BLaER1 treated with 17β-estradiol and CSF1 and Interleukin-3, amounts not matched to agents 10 nM and 100 nM (cell line): ENCODE data around the gene BHLHE41.

ENCODE experiments used
- H3K27ac ChIP-seq, 11 experiments: shearing (Covaris generic); formaldehyde crosslinking; 2 replicates each; pipeline ENCODE4 v1.8.1; 2022
- H3K27me3 ChIP-seq, 11 experiments: shearing (Covaris generic); formaldehyde crosslinking; 2 replicates each; pipeline ENCODE4 v1.8.1; 2022
- H3K36me3 ChIP-seq, 11 experiments: shearing (Covaris generic); formaldehyde crosslinking; 2 replicates each; pipeline ENCODE4 v1.8.1; 2022
- H3K4me1 ChIP-seq, 10 experiments: shearing (Covaris generic); formaldehyde crosslinking; 2 replicates each; pipeline ENCODE4 v1.8.1; 2022
- H3K4me2 ChIP-seq, 11 experiments: shearing (Covaris generic); formaldehyde crosslinking; 2 replicates each; pipeline ENCODE4 v1.8.1; 2022
- H3K4me3 ChIP-seq, 10 experiments: shearing (Covaris generic); formaldehyde crosslinking; 2 replicates each; pipeline ENCODE4 v1.8.1; 2022
- H3K9ac ChIP-seq, 11 experiments: shearing (Covaris generic); formaldehyde crosslinking; 2 replicates each; pipeline ENCODE4 v1.8.1; 2022
- H3K9me3 ChIP-seq, 11 experiments: shearing (Covaris generic); formaldehyde crosslinking; replicated peaks in 1 of 11; 2 replicates each; pipeline ENCODE4 v1.8.1; 2022
- H4K20me1 ChIP-seq, 11 experiments: shearing (Covaris generic); formaldehyde crosslinking; 2 replicates each; pipeline ENCODE4 v1.8.1; 2022
- Cebpa-rat ChIP-seq, 11 experiments: shearing (Covaris generic); IDR thresholded peaks; 2 replicates each; pipeline ENCODE4 v1.8.1; 2022

The BHLHE41 gene

GRCh38 chr12:26112703-26113147 is 12.1 kb downstream of the BHLHE41 start:
- H3K4me2 ChIP-seq = peak overlapping the region in 8 of 11 experiments; percentile 85 to 95 (median 91); a peak in 12 of 22 replicates
- no peaks in the 10 kb centered on the region for H4K20me1 ChIP-seq
- H3K27ac ChIP-seq = no peak overlapping the region
- no peak for TF ChIP-seq Cebpa-rat (IDR thresholded peaks at IDR 0.05)
- no peak overlapping the region for H3K9ac ChIP-seq
- peaks cover 0 to 51% (median 50%) of the 10 kb centered on the region in 11 experiments; a peak in 18 of 22 replicates for H3K27me3 ChIP-seq
- no peak overlapping the region for H3K4me3 ChIP-seq
- peaks cover 10 to 24% (median 12%) of the 10 kb centered on the region in 10 experiments for H3K4me1 ChIP-seq
- H3K9me3 ChIP-seq = no peaks in the 10 kb centered on the region
- H3K36me3 ChIP-seq = no peaks in the 10 kb centered on the region

GRCh38 chr12:26112232-26112631 is 12.6 kb downstream of the BHLHE41 start:
- Histone ChIP-seq H4K20me1 (no peaks in the 10 kb centered on the region), H3K4me3 (no peak overlapping the region), H3K27ac (no peak overlapping the region), H3K27me3 (peaks cover 0 to 46% (median 45%) of the 10 kb centered on the region in 11 experiments; a peak in 18 of 22 replicates), H3K36me3 (no peaks in the 10 kb centered on the region), H3K9ac (no peak overlapping the region), H3K9me3 (no peaks in the 10 kb centered on the region), H3K4me1 (peaks cover 10 to 22% (median 12%) of the 10 kb centered on the region in 10 experiments), H3K4me2 (no peak overlapping the region)
- TF ChIP-seq Cebpa-rat (IDR thresholded peaks at IDR 0.05) = no peak

GRCh38 chr12:26109343-26109881 is 15.4 kb downstream of the BHLHE41 start:
- H3K36me3 ChIP-seq = no peaks in the 10 kb centered on the region
- H3K9me3 ChIP-seq = no peaks in the 10 kb centered on the region
- H3K27me3 ChIP-seq = peaks cover 0 to 22% (median 18%) of the 10 kb centered on the region in 11 experiments; a peak in 15 of 22 replicates
- no peaks in the 10 kb centered on the region for H4K20me1 ChIP-seq
- no peak overlapping the region for H3K4me3 ChIP-seq
- no peak overlapping the region for H3K4me2 ChIP-seq
- TF ChIP-seq Cebpa-rat (IDR thresholded peaks at IDR 0.05) = no peak
- no peak overlapping the region for H3K9ac ChIP-seq
- peaks cover 8 to 13% (median 10%) of the 10 kb centered on the region in 10 experiments for H3K4me1 ChIP-seq
- H3K27ac ChIP-seq = no peak overlapping the region

GRCh38 chr12:26108915-26109314 is 15.9 kb downstream of the BHLHE41 start:
- Histone ChIP-seq H3K27ac (no peak overlapping the region), H3K4me2 (no peak overlapping the region), H4K20me1 (no peaks in the 10 kb centered on the region), H3K36me3 (no peaks in the 10 kb centered on the region), H3K4me1 (peaks cover 7 to 11% (median 9%) of the 10 kb centered on the region in 10 experiments), H3K4me3 (no peak overlapping the region), H3K9ac (no peak overlapping the region), H3K27me3 (peaks cover 0 to 17% (median 14%) of the 10 kb centered on the region in 11 experiments; a peak in 15 of 22 replicates), H3K9me3 (no peaks in the 10 kb centered on the region)
- TF ChIP-seq Cebpa-rat (IDR thresholded peaks at IDR 0.05) = no peak

GRCh38 chr12:26106347-26106746 is 18.5 kb downstream of the BHLHE41 start:
- Histone ChIP-seq H3K4me1 (no peaks in the 10 kb centered on the region), H3K9me3 (no peaks in the 10 kb centered on the region), H3K27ac (no peak overlapping the region), H3K27me3 (no peaks in the 10 kb centered on the region), H3K4me3 (no peak overlapping the region), H4K20me1 (no peaks in the 10 kb centered on the region), H3K9ac (no peak overlapping the region), H3K4me2 (no peak overlapping the region), H3K36me3 (no peaks in the 10 kb centered on the region)
- TF ChIP-seq Cebpa-rat (IDR thresholded peaks at IDR 0.05) = no peak

GRCh38 chr12:26102953-26103352 is 21.9 kb downstream of the BHLHE41 start:
- TF ChIP-seq Cebpa-rat (IDR thresholded peaks at IDR 0.05) = no peak
- H3K4me1 ChIP-seq = no peaks in the 10 kb centered on the region
- H3K9ac ChIP-seq = no peak overlapping the region
- H3K36me3 ChIP-seq = no peaks in the 10 kb centered on the region
- no peak overlapping the region for H3K4me2 ChIP-seq
- no peaks in the 10 kb centered on the region for H4K20me1 ChIP-seq
- H3K27me3 ChIP-seq = no peaks in the 10 kb centered on the region
- H3K27ac ChIP-seq = no peak overlapping the region
- no peaks in the 10 kb centered on the region for H3K9me3 ChIP-seq
- no peak overlapping the region for H3K4me3 ChIP-seq

- no peaks in the 10 kb centered on the region for H3K27me3 ChIP-seq
- H4K20me1 ChIP-seq = no peaks in the 10 kb centered on the region
- H3K4me1 ChIP-seq = no peaks in the 10 kb centered on the region
- H3K9me3 ChIP-seq = no peaks in the 10 kb centered on the region
- H3K27ac ChIP-seq = no peak overlapping the region
- H3K4me3 ChIP-seq = no peak overlapping the region
- no peaks in the 10 kb centered on the region for H3K36me3 ChIP-seq
- H3K9ac ChIP-seq = no peak overlapping the region
- H3K4me2 ChIP-seq = no peak overlapping the region
- no peak for TF ChIP-seq Cebpa-rat (IDR thresholded peaks at IDR 0.05)
Measured at GRCh38 chr12:26101763-26102162, 23.1 kb downstream of the BHLHE41 start.

- H3K9ac ChIP-seq = no peak overlapping the region
- H3K4me1 ChIP-seq = no peaks in the 10 kb centered on the region
- no peaks in the 10 kb centered on the region for H3K36me3 ChIP-seq
- no peak overlapping the region for H3K27ac ChIP-seq
- H3K4me2 ChIP-seq = no peak overlapping the region
- TF ChIP-seq Cebpa-rat (IDR thresholded peaks at IDR 0.05) = no peak
- no peaks in the 10 kb centered on the region for H3K27me3 ChIP-seq
- no peaks in the 10 kb centered on the region for H3K9me3 ChIP-seq
- H4K20me1 ChIP-seq = no peaks in the 10 kb centered on the region
- H3K4me3 ChIP-seq = no peak overlapping the region
Measured at GRCh38 chr12:26101350-26101734, 23.5 kb downstream of the BHLHE41 start.

GRCh38 chr12:26100666-26101349 is 24.0 kb downstream of the BHLHE41 start:
- H3K4me3 ChIP-seq = no peak overlapping the region
- no peaks in the 10 kb centered on the region for H4K20me1 ChIP-seq
- H3K4me1 ChIP-seq = no peaks in the 10 kb centered on the region
- no peak overlapping the region for H3K4me2 ChIP-seq
- no peaks in the 10 kb centered on the region for H3K27me3 ChIP-seq
- TF ChIP-seq Cebpa-rat (IDR thresholded peaks at IDR 0.05) = no peak
- no peak overlapping the region for H3K27ac ChIP-seq
- no peaks in the 10 kb centered on the region for H3K36me3 ChIP-seq
- H3K9me3 ChIP-seq = no peaks in the 10 kb centered on the region
- no peak overlapping the region for H3K9ac ChIP-seq
